DMS53 treated with DMSO at 0.1 percent for 48 hours (cell line): ENCODE measurements around the gene CD3D.

Experiments
- DNase-seq: peaks from one replicate; lab custom pipeline; 2025; ENCODE audit not compliant: unreplicated experiment; lab: John Stamatoyannopoulos, UW

CD3D gene

GRCh38 chr11:118304568-118305248, 37.8 kb downstream of the CD3D start, which contains the start of gene CD3E:
TSS of gene CD3E (plus strand) at chr11:118304730. CDS start at chr11:118304953, 223 bp downstream.
- DNase-seq: no peak

- no peak for DNase-seq
Observed at GRCh38 chr11:118304227-118304567, 38.3 kb downstream of the CD3D start.

GRCh38 chr11:118301600-118302195, 40.8 kb downstream of the CD3D start:
- DNase-seq: no peak

GRCh38 chr11:118295815-118296454, 46.6 kb downstream of the CD3D start:
- peak; percentile 27 for DNase-seq

DNA sequence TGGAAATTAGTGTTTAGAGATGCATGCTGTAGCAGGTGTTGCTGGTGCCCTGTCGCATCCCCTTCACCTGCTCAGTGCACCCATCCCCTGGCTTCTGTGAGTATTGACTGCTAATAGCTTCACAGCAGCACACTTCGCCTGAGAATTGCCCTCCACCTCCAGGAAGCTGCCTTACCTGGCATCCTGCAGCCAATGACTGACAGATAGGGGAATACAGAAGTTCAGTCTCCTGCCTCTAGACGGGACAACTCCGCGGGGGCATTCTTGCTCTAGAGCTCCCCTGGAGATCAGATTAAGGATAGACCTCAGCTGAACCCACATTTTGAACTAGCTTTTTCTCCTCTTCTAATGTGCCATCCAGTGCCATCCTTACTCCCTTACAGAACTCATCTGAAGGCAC, 47.3 kb downstream of the CD3D start:
- DNase-seq: no peak

DNA sequence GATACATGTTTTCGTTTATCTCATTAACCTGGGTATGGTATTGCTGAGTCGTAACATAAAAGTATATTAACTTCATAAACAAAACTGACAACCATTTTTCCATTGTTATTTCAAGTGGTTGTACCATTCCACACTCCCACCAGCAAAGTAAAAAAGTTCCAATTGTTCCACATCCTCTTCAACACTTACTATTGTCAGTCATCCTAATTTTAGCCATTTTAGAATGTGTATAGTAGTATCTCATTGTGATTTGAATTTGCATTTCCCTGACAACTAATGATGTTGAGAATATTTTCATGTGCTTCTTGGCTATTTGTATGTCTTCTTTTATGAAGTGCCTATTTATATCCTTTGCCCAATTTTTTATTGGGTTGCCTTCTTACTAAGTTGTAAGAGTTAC, 48.5 kb downstream of the CD3D start:
- no peak for DNase-seq

- DNase-seq: no peak
Observed at GRCh38 chr11:118291477-118292135, 50.9 kb downstream of the CD3D start.

GRCh38 chr11:118290923-118291322, 51.6 kb downstream of the CD3D start:
- peak; percentile 74 for DNase-seq

DNA sequence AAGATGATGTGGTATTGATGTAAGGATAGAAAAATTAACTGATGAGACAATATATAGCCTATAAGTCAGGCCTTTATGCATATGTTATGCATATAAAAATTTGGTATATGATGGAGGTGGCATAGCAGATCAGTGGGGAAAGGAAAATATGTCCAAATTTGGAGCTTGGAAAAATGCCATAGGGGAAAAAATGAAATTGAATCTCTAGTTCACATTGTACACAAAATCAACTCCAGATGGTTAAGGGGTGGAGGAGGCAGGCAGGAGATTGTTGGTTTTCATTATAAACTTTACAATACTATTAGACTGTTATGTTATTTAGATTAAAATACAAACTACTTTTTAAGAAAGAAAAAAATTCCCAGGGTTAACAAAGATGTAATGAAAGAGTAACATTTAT, 53.1 kb downstream of the CD3D start:
- DNase-seq: no peak
